Measurements from ENCODE around the gene LINC00305. TPM values are rescaled to one million over a fixed set of nuclear protein-coding genes. Genes with fewer than 3 reads are reported as not detected.

LINC00305 gene
- not detected in 2 replicates for total RNA-seq (2014; rRNA removed; shearing (Covaris generic))

DNA sequence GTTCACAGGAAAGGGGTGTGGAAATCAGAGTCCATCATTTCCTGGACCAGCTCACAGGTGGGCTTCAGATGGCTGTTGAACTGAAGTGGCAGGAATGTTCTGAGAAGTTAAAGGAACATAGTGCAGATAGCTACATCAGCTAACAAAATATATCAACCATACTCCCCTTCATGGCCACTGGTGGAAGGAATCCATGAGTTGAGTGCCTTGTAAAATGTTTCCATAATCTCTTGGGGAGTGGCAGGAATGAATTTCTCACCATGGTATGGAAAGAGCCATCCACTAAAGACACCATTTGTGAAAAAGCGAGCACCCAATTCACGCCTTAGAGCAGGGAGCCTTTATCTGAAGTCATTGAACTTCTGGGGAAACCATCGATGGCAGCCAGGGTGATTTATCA lies at the start of gene LINC00305:
Gene LINC00305 (minus strand): TSS at position 101 of the 400 bp plus-strand sequence.
- no peak for DNase-seq (ENCODE audit: low spot score)

DNA sequence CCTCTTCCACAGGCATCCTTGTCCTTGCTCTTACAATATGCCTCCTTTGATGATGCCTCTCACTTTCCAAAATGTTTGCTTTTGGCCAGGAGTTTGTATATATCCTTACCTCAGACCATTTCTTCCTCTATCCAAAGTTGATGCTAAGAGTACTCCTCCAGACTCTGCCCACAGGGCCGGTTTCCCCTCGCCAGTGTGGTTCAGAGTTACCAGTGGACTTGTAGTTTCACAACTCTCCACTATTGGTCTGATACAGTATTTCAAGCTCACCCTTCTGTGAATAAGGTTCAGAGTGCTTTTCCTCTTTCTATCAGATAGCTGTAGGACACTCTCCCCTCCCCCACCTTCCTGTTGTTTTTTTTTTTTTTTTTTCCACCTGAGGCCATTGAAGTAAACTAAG lies 42.2 kb upstream of the LINC00305 start:
- DNase-seq (ENCODE audit: low spot score), result no peak

DNA sequence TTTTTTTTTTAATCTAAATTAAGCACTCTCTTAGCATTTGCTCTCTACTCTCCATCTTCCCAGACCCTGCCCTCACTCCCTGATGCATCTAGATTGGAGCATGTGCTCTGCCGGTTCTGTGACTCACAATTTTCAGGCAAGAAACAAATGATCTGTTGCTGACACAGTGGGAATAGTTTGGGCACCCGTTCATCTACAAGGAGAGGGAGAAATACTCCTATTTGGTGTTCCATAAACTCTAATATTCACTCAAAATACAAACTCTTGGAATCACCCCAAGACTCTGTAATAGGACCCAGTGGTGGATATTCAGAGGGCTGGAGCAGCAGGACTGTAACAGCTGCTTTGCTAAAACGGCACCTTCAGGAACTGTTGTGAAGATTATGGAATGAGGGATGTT lies 37.1 kb upstream of the LINC00305 start:
- no peak for DNase-seq (ENCODE audit: low spot score)

DNA sequence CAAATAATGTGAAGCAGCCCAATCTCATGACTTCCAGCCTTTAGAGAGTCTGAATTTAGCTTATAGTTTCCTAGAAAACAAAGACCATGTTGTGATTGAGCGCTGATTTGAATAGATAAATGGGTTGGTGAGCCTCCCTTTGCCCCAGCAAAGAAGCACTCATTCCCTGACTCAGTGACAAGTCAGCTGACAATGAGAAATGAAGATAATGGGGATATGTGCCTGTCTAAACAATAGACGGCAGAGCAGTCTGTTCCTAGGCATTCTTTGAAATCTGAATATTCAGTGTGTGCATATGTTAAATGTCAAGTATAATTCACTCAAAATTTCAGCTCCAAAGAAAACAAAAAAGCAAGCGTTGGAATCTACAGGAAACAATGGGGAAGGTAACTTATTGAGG lies 34.8 kb upstream of the LINC00305 start:
- no peak for DNase-seq (ENCODE audit: low spot score)

DNA sequence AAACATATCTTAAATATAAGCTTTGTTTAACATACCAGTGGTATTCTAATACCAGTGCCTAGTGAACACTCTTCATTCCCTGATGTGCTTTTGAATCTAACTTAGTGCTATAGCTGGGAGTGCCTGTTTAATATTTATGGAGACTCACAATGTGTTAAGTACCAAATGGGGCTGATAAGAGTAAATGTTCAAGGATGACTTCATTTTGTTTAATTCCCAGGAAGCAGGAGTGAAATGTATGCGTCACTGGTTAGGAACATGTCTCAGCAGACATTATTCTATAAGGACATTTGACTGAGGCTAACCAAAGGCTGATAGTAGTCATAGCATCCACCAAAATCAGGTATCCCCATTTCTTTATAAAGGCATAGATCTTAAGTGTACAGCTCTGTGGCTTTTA lies 31.7 kb upstream of the LINC00305 start:
- no peak for DNase-seq (ENCODE audit: low spot score)

DNA sequence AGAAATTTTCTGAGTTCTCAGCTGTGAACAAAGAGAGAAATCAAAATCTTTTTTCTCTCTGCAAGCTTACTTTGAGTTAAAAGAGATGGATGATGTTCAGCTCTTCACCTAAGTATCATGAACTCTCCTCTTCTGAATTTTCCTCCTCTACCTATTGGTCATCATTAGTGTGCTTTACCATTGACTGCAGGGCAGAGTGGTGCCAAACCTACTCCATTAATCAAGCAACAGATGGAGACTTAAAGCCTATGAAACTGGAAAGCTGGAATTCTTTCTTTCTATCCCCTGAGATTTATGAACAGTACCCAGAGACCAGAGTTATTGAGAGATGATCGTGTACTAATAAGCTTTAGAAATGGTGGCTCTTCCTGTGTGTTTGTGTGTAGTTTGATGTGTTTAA lies 31.3 kb upstream of the LINC00305 start:
- DNase-seq (ENCODE audit: low spot score), result no peak

DNA sequence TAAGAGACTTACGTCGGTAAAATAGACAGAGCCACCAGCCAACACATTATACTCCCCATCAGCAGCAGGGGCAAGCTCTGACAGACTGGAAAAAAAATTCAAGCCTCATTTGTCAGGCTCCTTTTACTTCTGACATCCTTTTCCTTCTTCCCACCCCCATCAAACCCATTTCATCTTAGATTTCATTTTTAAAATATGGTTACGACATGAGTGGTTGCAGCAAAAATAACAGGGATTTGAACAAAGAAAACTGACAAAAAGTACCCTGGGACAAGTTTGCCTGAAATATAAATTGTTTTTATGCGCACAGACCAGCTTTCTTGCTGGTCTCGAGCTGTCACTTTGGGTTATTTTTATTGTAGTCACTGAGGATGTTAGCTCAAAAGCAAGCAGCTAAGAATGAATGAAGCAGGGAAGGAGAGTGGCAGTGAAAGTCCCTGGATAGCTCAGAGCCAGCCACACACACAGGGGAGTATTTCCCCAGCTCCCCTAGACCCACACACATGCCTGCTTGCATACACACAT lies 30.7 kb upstream of the LINC00305 start:
- DNase-seq (ENCODE audit: low spot score), result no peak

DNA sequence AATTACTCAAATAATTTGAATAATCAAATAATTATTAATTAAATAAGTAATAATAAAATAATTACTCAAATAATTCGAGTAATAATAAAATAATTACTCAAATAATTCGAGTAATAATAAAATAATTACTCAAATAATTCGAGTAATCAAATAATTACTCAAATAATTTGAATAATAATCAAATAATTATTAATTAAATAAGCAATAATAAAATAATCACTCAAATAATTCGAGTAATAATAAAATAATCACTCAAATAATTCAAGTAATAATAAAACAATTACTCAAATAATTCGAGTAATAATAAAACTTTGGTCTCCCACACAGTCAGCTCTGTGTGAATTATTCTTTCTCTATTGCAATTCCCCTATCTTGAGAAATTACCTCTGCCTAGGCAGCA lies 30.0 kb upstream of the LINC00305 start:
- DNase-seq (ENCODE audit: low spot score), result no peak

DNA sequence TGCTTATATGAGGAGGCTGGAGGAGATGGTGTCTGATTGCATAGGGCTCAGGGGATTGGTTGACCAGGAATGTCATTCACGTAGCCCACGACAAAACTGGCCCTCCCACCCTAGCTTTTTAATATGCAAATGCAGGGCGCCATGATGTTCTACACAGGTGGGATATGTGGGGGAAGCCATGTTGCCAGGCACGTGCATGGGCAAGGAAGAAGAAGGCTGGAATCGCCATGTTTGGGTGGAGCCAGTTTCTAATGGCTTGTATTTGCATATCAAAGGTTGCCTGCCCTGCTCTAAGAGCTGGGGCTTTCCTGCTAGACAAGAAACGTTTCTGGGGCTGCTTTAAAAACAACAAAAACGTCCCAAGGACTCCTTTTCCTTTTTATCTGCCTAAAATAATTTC lies 26.5 kb upstream of the LINC00305 start:
- no peak for DNase-seq (ENCODE audit: low spot score)

DNA sequence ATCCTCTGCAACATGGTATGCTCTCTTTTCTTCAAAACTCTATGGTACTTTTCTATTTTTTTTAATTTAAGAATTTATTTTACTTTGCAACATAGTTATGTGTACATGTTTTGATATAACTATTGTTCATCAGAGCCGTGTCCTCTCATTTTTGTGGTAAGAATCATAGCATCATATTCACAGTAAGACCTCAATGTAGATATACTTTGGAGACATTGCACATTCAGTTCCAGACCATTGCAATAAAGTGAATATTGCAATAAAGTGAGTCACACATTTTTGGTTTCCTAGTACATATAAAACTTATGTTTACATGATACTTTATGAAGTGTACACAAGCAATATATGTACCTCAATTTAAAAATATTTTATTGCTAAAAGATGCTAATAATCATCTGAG lies 22.7 kb upstream of the LINC00305 start:
- DNase-seq (ENCODE audit: low spot score), result no peak

DNA sequence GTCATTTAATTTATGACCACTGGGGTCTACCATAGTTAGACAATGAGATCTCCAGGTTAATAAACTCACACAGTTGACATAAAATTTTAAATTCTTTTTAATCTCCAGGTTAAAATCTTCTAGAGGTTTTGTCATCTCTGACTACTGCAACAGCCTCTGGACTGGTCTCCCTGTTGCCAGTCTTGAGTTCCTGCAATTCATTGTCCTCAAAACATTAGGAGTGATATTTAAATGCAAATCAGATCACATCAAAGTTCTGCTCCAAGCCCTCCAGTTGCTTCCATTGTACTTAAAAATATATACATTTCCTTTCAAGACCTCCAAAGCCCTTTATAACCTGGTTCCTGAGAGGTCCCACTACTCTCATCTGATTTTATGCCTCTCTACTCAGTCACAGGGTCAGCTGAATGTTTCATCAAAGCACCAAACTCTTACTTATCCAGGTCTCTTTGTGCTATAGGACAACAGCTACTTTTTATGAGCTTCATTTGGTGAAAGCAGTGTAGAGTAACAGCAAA lies 18.6 kb upstream of the LINC00305 start:
- DNase-seq (ENCODE audit: low spot score), result no peak

DNA sequence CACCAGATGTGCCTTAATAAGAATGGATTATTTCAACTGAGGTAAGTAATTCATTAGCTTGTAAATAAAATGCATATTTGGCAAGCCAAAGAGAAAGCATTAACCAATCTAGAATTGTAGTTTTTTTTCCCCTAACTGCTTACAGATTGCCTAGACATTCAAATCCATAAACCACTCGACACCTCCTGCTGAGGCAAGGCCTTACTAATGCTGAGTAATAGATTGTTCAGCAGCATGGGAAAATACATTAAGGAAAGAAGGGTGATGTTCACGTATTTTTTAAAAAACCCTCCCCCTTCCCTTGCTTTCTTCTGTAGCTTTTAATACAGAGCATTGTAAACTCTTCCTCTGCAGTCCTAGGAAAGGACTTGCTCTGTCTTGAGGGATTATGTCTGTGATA lies 17.0 kb upstream of the LINC00305 start:
- peak; percentile 34 for DNase-seq (ENCODE audit: low spot score)

DNA sequence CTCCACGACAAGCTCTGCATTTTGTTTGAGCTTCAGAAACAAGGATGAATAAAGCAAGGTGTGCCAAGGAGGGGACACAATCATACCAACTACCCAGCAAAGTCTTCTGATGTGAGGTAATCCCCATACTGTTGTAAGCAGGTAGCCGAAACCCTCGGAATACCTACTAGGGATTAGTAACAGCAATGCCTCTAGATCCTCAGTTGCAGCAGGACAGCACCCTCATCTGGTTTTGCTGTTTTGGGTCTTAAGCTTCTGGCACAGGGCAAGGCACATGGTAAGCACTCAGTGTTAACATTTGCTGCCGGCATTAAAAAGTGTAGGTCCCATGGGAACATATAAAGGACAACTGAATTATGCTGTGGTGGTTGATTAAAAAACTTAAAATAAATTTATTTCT lies 16.0 kb upstream of the LINC00305 start:
- no peak for DNase-seq (ENCODE audit: low spot score)

DNA sequence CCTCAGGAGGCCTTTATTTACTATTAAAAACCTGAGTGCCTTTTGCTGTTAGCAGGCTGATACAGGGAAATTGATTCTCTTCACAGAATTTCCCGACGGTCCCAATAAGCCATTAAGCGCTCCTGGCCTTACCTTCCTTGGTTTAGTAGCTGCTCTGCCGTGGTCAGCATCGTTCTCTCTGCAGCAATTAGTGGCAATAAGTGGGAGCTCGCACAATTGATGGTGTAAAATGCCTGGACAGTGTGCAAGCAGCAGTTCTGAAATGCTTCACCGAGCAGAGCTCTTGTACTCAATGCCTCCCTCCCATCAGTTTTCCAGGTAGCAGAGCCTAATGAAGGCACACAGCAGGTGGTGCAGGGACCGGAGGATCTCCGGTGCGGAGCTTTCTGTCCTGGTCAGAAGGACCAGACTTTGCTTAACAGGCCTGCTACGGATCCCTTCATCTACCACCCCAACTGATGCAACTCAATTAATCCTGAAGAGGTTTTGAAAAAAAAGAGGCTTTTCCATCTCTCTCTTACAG lies 1.1 kb upstream of the LINC00305 start:
- DNase-seq (ENCODE audit: low spot score), result no peak

DNA sequence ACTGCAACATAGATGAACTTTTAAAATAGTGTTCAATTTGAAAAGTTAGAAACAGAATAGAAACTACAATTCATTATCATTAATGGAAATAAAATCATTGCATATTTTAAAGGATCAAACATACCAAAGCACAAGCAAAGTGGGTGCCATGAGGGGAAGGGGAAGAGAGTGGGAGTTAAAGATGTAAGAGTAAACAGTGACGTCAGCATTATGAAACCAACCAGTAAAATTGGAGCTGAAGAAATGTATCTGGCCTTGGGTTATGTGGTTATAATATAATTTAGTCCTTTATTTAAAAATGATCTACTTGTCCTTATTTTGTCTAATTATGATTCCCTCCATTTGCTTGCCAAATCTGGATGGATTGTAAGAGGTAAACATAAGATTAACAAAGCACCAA lies 6.0 kb downstream of the LINC00305 start:
- no peak for DNase-seq (ENCODE audit: low spot score)

DNA sequence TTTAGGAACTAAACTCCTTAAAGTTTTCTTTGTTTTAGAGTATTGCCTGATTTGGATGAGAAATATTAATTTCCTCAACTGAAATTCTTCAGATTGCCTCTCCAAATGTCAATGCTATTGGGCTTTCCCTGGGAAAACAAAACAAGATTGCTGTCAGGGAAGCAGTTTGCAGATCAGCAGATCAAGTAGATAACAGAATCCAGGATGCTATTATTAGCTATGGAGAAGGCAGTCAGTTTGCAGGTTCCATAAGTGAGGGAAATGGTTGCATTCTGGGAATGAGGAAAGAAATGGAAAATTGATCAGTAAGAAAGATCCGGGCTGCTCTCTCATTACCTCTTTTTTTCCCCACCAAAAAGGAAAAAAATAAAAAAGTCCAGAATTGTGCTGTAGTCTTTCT lies 11.0 kb downstream of the LINC00305 start:
- DNase-seq (ENCODE audit: low spot score), result no peak

DNA sequence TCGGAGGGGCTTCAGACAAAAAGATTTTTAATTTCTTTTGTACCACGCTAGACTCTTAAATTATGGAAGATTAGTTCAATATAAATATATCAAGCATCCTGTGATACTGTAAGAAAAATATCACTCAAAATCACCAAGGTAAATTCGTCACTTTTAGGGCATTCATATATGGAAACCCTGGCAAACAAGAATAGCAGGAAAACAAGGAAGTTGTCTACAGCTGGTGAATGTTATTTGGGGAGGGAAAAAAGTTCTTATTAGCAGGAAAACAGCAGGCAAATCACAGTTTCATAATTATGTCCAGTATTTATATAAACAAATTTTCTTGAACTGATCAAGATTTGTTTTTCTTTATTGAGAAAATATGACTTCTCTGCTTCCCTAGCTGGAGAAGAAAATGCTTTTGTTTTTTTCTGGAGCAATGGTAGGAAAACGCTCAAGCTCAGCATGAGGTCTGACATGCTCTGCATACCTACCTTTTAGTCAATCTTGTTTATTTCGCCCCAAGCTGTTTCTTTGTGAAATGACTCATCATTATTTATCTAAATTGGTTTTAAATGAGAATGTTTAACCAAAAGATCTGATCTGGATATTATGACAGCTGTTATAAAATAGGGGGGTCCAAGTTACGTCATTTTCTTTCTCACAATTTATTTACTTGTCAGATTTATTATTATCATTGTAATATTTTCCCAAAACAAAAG lies 14.7 kb downstream of the LINC00305 start:
- peak; percentile 68 for DNase-seq (ENCODE audit: low spot score)

DNA sequence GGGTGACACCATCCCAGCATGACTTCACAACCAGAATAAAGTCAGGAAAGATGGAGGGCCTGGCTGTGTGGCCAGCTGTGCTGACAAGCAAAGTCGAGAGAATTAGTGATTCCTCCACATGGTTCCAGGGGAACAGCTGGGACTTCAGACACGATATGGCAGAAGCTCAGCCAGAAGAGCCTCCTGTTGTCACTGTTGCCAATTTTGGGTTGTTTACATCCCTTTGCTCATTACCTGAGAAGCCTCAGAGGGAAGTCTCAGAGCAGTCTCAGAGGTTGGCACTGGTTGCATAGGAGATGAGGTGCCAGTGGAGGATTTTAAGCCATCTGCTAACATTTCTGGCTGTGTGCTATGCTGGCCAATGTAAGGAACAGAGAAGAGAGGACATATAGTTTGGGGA lies 16.0 kb downstream of the LINC00305 start:
- DNase-seq (ENCODE audit: low spot score), result no peak

DNA sequence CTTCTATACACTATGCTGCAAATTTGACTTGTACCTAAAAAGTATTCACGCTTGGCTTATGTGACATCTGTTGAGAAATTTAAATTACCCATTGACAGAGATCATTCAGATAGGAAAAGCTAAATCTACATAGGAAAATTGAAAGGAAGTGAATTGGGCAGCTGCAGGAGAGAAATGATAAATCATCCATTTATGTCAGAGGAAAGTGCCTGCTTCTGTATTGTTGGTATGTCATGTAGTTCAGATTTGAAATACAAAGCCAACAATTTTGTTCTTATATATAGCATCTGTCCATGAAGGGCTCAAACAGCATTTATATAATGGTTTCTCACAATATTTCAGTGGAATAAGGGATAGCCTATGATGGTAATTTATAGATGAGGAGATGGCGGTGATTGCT lies 17.6 kb downstream of the LINC00305 start:
- DNase-seq (ENCODE audit: low spot score), result no peak

DNA sequence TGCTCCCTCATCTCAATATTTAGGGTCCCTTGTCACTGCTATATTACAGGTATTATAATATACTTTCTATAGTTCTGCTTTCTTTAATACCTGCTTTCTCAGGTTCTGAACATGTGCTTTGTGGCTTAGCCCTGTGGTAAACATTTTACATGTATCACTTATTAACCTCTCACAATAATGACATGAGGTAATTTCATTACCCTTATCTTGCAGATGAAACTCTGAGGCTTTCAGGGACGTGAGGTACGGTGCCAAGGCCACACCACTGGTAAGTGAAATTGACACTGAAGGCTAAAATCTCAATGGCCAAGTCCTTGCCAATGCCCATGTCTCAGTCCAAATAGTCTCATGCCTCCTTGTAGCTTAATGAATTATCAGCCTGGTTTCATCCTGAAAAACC lies 21.7 kb downstream of the LINC00305 start:
- DNase-seq (ENCODE audit: low spot score), result no peak

DNA sequence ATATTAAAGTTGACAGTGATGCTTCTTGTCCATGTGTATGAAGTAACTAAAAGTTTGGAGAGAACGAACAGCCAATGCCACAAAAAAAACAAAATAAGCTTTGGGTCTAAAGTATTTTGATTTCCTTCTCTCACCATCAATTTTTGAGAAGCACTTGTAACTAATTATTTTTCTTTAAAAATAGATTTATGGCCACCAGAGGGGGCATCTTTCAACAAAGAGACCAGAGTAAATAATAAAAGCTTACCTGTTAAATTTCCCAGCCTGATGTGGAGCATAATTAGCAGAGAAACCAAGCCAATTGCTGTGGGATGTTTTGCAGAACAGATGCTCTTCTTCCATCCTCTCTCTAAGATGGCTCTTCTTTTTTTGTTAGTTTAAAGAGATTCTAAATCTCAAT lies 29.0 kb downstream of the LINC00305 start:
- no peak for DNase-seq (ENCODE audit: low spot score)

DNA sequence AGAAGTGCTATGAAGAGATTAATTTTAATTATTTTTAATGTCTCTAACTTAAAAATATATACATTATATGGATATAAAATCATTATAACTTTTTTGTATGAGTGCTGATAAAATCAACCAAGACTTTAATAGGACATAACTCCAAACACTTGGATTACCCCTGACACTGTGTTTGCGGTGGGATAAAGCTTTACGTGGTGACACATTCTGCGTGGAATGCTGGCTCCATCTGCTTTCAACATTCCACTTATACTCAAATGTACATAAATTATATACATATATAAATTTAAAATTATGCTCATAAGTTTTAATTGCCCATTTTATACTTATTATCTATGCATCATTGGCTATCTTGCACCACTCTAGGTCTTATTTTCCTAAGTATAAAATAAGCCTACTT lies 30.5 kb downstream of the LINC00305 start:
- DNase-seq (ENCODE audit: low spot score), result no peak

DNA sequence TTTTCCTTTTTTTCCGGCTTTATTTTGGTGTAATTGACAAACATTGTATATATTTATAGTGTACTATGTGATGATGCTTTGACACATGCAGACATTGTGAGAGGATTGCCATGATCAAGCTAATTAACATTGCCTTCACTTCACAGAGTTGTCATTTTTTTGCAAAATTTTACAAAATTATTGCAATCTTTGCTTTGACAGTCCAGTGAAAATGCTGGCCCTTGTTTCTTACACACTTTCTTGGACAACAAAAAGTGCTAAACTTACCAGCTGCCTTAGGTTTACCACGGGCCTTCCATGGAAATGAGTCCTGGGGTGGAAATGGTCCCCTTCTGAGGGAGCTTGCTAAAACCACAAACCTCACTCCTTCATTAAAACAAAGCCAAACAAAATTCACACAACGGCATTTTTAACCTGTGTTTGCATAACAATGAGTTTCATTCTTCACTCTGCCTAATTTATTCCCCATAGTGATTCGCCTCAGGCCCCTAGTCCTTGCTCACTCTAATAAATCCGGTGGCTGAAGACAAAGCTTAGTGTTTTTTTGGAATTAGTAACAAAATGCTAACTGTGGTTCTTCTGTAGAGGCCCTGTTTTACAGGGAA lies 32.2 kb downstream of the LINC00305 start:
- no peak for DNase-seq (ENCODE audit: low spot score)

Data from H4 (cell line).